Right atrium auricular region (tissue), 2 donors: ENCODE results near the gene USP36. TPM values are rescaled to one million over a fixed set of nuclear protein-coding genes. Genes with fewer than 3 reads are reported as not detected.

Experiments used
- DNase-seq: peaks from one replicate; pipeline ENCODE4 v3.0.0-alpha.2; 2019; ENCODE audit warnings: low spot score
- H3K27ac ChIP-seq, 2 donors: fragments of 200-600 bp; sonication (generic); 1 replicate in 1 of 2; 2 replicates in 1 of 2; pipeline ENCODE4 v1.5.1; 2016 to 2019
- H3K27me3 ChIP-seq, 2 donors: fragments of 200-600 bp; sonication (generic); one replicate each; pipeline versions ENCODE4 v1.5.1 to v1.6.0; 2017 to 2019
- H3K36me3 ChIP-seq: fragments of 200-600 bp; sonication (generic); one replicate; pipeline ENCODE4 v1.5.1; 2016
- H3K4me1 ChIP-seq, 2 donors: fragments of 200-600 bp; sonication (generic); one replicate each; pipeline versions ENCODE4 v1.5.1 to v1.6.0; 2017 to 2019
- H3K4me3 ChIP-seq, 2 donors: fragments of 200-600 bp; sonication (generic); 1 replicate in 1 of 2; 2 replicates in 1 of 2; pipeline ENCODE4 v1.5.1; 2017 to 2019; ENCODE audit warnings: mild to moderate bottlenecking in 1 of 2, moderate library complexity in 1 of 2
- H3K9me3 ChIP-seq, 2 donors: fragments of 200-600 bp; sonication (generic); one replicate each; pipeline ENCODE4 v1.5.1; 2019
- total RNA-seq, 2 donors: library from RNA; depleted of rRNA; stranded (reverse); fragments of >200 nt; gene quantifications; one replicate each; pipeline ENCODE4 v1.1.0, GENCODE V29; 2016
- TF ChIP-seq, protein P1 (sequence below), 2 donors: fragments of 200-600 bp; sonication (generic); IDR thresholded peaks; one replicate each; pipeline ENCODE4 v1.5.1; 2019; ENCODE audit warnings: antibody characterized with exemption in 2 of 2

Gene USP36
- total RNA-seq, 2 donors from 2014 or later, result 15.4 to 18.1 TPM

DNA sequence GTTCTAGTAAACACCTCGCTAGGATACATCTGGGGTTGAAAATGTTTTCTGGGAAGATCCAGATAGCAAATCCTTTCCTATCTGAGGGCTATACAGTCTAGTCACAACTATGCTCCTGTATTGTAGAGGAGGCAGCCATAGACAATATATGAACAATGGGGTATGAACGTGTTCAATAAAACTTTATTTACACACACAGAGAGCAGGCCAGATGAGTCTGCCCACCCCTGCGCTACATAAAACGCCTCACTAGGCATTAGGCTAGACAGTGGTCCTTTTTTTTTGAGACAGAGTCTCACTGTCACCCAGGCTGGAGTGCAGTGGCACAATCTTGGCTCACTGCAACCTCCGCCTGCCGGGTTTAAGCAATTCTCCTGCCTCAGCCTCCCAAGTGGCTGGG, 11.1 kb downstream of the USP36 start:
- H3K36me3 ChIP-seq, result peaks cover 99% of the 10 kb centered on the region
- H3K9me3 ChIP-seq, result no peaks in the 10 kb centered on the region
- H3K27ac ChIP-seq, result no peak overlapping the region
- no peak for DNase-seq
- no peaks in the 10 kb centered on the region for H3K4me1 ChIP-seq
- H3K27me3 ChIP-seq, result no peaks in the 10 kb centered on the region
- TF ChIP-seq, protein P1, sequence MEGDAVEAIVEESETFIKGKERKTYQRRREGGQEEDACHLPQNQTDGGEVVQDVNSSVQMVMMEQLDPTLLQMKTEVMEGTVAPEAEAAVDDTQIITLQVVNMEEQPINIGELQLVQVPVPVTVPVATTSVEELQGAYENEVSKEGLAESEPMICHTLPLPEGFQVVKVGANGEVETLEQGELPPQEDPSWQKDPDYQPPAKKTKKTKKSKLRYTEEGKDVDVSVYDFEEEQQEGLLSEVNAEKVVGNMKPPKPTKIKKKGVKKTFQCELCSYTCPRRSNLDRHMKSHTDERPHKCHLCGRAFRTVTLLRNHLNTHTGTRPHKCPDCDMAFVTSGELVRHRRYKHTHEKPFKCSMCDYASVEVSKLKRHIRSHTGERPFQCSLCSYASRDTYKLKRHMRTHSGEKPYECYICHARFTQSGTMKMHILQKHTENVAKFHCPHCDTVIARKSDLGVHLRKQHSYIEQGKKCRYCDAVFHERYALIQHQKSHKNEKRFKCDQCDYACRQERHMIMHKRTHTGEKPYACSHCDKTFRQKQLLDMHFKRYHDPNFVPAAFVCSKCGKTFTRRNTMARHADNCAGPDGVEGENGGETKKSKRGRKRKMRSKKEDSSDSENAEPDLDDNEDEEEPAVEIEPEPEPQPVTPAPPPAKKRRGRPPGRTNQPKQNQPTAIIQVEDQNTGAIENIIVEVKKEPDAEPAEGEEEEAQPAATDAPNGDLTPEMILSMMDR (IDR thresholded peaks at IDR 0.05), result no peak
- H3K4me3 ChIP-seq, result no peak overlapping the region

DNA sequence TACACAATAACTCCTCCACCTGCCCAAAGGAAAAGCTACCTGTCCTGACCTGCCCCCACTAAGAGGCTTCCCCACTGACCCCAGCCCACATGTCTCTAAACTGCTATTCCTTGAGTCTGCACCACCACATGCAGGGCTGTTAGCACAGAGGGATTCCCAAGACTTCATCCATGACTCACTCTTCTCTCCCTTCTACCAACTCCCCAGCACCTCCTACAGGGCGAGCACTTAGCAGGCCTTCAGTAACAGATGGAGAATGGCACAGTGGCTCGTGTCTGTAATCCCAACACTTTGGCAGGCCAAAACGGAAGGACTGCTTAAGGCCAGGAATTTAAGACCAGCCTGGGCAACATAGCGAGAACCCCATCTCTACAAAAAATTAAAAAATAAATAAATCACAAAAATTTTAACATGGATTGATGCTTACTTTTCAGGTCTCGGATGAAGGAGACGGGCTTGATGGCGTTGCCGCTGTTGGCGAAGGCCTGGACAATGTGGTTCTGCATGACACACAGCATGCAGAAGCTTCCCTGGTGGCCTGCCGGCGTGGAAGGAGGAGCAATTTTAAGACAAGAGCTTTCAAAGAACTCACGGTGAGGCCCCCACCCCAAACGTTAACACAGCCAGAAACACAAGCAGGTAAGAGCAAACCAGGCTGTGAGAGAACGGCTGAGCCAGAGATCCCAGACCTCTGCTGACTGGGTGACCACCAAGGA, 12.0 kb downstream of the USP36 start:
- Histone ChIP-seq H3K36me3 (peaks cover 99% of the 10 kb centered on the region), H3K27ac (no peak overlapping the region), H3K9me3 (no peaks in the 10 kb centered on the region), H3K27me3 (no peaks in the 10 kb centered on the region), H3K4me1 (no peaks in the 10 kb centered on the region), H3K4me3 (no peak overlapping the region)
- no peak for DNase-seq
- TF ChIP-seq, protein P1 (IDR thresholded peaks at IDR 0.05), result no peak

DNA sequence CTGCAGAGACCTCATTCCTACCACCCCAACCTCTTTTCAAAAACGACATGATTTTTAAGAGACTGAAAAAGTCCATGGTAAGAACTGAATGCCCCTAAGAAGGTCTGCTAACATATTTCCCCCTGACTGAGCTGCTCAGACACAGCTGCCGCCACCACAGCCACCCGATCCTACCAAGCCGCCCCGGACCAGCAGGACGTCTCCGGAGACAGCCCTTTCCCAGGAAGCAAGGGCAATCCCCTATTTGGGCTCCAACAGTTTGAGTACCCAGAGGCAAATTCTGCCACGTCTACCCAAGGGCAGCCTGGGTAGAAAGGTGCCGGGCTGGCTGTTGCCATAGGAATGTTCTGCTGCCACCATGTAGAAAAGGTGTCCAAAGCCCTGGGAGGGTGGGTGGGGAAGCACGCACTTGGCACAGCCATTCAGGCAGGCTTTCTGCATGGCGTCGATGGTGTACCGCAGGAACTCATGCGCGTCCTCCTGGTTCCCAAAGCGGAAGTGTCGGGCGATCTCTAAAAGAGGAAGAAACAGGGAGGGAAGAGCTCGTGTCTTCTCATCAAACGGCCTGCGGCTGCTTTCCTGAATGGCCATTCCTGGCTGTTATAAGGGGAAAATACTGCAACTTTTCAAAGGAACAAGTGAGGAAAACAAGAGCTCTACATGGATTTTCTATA, 13.6 kb downstream of the USP36 start:
- Histone ChIP-seq H3K4me1 (no peaks in the 10 kb centered on the region), H3K9me3 (no peaks in the 10 kb centered on the region), H3K4me3 (no peak overlapping the region), H3K27me3 (no peaks in the 10 kb centered on the region), H3K27ac (no peak overlapping the region), H3K36me3 (peaks cover 97% of the 10 kb centered on the region)
- DNase-seq, result no peak
- TF ChIP-seq, protein P1 (IDR thresholded peaks at IDR 0.05), result no peak

DNA sequence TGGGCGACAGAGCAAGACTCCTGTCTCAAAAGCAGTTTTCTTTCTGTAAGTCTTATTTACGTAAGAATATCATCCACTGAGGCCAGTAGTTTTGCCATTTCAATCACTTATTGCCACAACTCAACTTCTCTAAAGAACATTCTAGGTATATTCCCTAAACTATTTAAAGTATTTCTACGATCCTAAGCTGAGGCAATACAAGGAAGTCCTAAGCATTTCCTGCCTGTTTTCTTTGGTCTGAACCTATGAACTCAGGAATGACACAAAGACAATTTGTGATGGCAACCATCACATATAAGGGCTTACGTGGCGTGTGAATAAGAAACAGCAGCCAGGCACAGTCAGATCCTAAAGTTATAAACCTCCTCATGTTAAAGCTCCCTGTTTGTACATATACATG, 14.2 kb downstream of the USP36 start:
- no peak for DNase-seq
- H3K9me3 ChIP-seq, result no peaks in the 10 kb centered on the region
- no peaks in the 10 kb centered on the region for H3K4me1 ChIP-seq
- H3K27ac ChIP-seq, result no peak overlapping the region
- TF ChIP-seq, protein P1 (IDR thresholded peaks at IDR 0.05), result no peak
- H3K4me3 ChIP-seq, result no peak overlapping the region
- no peaks in the 10 kb centered on the region for H3K27me3 ChIP-seq
- peaks cover 97% of the 10 kb centered on the region for H3K36me3 ChIP-seq

DNA sequence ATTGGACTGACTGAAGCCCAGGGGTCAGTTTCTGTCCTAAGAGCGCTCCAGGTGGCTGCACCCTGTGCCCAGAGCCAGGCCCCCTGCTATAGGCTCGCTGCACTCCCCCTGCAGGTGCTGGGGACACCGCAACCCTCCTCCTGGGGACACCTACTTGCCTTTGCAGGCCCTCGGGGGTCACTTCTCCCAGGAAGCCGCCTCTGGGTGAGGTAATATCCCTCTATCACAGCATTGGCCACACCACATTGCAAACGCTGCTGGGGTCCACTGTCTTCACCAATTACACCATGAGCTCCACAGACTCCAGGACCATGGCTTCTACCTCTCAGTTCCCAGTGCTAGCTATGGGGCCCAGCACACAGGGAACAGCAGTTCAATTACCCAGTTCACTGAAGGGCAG, 14.9 kb downstream of the USP36 start:
- no peaks in the 10 kb centered on the region for H3K9me3 ChIP-seq

More for the DNA sequence above, 14.9 kb downstream of the USP36 start:
- DNase-seq, result no peak
- peaks cover 99% of the 10 kb centered on the region for H3K36me3 ChIP-seq
- TF ChIP-seq, protein P1 (IDR thresholded peaks at IDR 0.05), result no peak
- peak overlapping the region in 1 of 2 donors; percentile 17 for H3K27ac ChIP-seq
- H3K4me3 ChIP-seq, result no peak overlapping the region
- no peaks in the 10 kb centered on the region for H3K27me3 ChIP-seq
- no peaks in the 10 kb centered on the region for H3K4me1 ChIP-seq
